ENCODE results near the gene ALDH1B1. TPM values are rescaled to one million over a fixed set of nuclear protein-coding genes. Genes with fewer than 3 reads are reported as not detected.

The ALDH1B1 gene
- total RNA-seq, 1 experiment from 2014 or later = 46.6 TPM

DNA sequence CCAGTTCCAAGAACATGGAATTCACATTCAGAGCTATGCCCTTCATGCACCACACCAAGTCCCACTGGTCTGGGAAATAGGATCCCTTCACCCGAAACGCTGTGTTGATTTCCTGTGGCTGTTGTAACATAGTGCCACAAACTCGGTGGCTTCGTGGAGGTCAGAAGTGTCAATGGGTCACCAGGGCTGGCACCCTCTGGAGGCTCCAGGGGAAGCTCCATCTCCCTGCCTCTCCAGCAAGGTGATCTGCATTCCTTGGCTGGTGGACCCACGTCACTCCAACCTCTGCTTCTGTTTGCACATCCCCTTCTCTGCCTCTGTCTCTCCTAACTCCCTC is 28.9 kb upstream of the ALDH1B1 start:
- no peak overlapping the region for H2AFZ ChIP-seq (ENCODE audit: low read depth, low read length, poor library complexity, severe bottlenecking)
- H3K36me3 ChIP-seq (ENCODE audit: control insufficient read depth in 1 of 2, insufficient read depth in 2 of 2, low read length in 2 of 2) = no peaks in the 10 kb centered on the region
- peaks cover 0 to 5% of the 10 kb centered on the region in 2 experiments; a peak in 2 of 4 replicates for H3K4me1 ChIP-seq (ENCODE audit: control insufficient read depth in 1 of 2, insufficient read depth in 2 of 2, low read length in 2 of 2)
- POLR2A ChIA-PET = no interaction called here
- H3K27ac ChIP-seq (ENCODE audit: low read depth, low read length) = no peak overlapping the region
- H3K9ac ChIP-seq (ENCODE audit: low read length) = no peak overlapping the region
- no peaks in the 10 kb centered on the region for H3K9me2 ChIP-seq (ENCODE audit: insufficient read depth)
- H3K27me3 ChIP-seq (ENCODE audit: insufficient read depth, low read length) = no peaks in the 10 kb centered on the region
- ATAC-seq (no peak), DNase-seq (ENCODE audit: low read depth, low spot score) (no peak)
- no peak overlapping the region for H3K4me3 ChIP-seq (replicated peaks in 1 of 2; ENCODE audit: low read depth in 1 of 2, low read length in 2 of 2)
- TF ChIP-seq EZH2 (IDR thresholded peaks at IDR 0.05) (no peak), SP1 (IDR thresholded peaks at IDR 0.05; ENCODE audit: low read depth) (no peak), TCF7L2 (IDR thresholded peaks at IDR 0.05; ENCODE audit: borderline replicate concordance, extremely low read depth, insufficient read depth, insufficient read length) (no peak), ZFX (IDR thresholded peaks at IDR 0.05) (no peak), RAD21 (IDR thresholded peaks at IDR 0.05; ENCODE audit: low read depth) (no peak), FOSL1 (IDR thresholded peaks at IDR 0.05; ENCODE audit: low read depth) (no peak)
- no TSS peak for BruUV-seq (replicated peaks)
- H3K4me2 ChIP-seq (ENCODE audit: low read length) = peak overlapping the region; percentile 47; the same call in 1 of the 2 replicates
- no peaks in the 10 kb centered on the region for H3K9me3 ChIP-seq (ENCODE audit: control insufficient read depth in 1 of 2, insufficient read depth in 1 of 2, low read depth in 1 of 2, low read length in 2 of 2)
- intact Hi-C loops (cut with micrococcal nuclease) = loop anchor here (1.0 to 5.0 kb wide), 8 partner anchors 201 to 881 kb away; partner anchors contain the start of gene SLC25A51
- H4K20me1 ChIP-seq (ENCODE audit: insufficient read depth) = no peaks in the 10 kb centered on the region
- CTCF ChIA-PET = interaction anchor here (1.5 kb wide), 1 partner anchor 450 kb away, joined by 6 read pairs; no protein-coding TSS in a partner anchor
- RAD21 ChIA-PET (ENCODE audit: low non-redundant PET in 1 of 2, low total read pairs in 2 of 2, uncharacterized antibody in 2 of 2, unreplicated experiment in 2 of 2) = no interaction called here
- no peaks in the 10 kb centered on the region for H3K79me2 ChIP-seq (ENCODE audit: insufficient read depth, low read length)

DNA sequence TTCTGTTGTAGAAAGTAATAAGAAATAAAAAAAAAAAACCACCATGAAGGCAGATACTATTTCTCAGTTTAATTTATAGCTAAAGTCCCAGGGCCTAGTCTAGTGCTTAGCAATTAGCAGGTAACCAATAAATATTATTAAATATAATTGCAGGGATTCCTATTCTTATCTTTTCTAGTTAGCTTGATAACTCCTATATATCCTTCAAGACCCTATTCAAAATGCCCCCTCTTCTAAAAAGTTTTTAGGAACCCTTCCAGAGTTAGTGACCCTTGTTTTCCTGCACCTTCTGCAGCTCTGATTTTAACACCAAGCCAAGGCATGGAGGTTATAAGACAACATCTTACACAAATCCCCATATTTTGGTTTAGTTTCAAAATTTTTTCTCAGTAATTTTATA is 24.6 kb upstream of the ALDH1B1 start:
- Histone ChIP-seq H3K27ac (ENCODE audit: low read depth, low read length) (no peak overlapping the region), H3K9me3 (ENCODE audit: control insufficient read depth in 1 of 2, insufficient read depth in 1 of 2, low read depth in 1 of 2, low read length in 2 of 2) (no peaks in the 10 kb centered on the region), H3K27me3 (ENCODE audit: insufficient read depth, low read length) (no peaks in the 10 kb centered on the region; the same call in 1 of the 2 replicates), H3K79me2 (ENCODE audit: insufficient read depth, low read length) (no peaks in the 10 kb centered on the region), H3K36me3 (ENCODE audit: control insufficient read depth in 1 of 2, insufficient read depth in 2 of 2, low read length in 2 of 2) (no peaks in the 10 kb centered on the region), H2AFZ (ENCODE audit: low read depth, low read length, poor library complexity, severe bottlenecking) (no peak overlapping the region), H4K20me1 (ENCODE audit: insufficient read depth) (no peaks in the 10 kb centered on the region), H3K4me2 (ENCODE audit: low read length) (no peak overlapping the region), H3K4me1 (ENCODE audit: control insufficient read depth in 1 of 2, insufficient read depth in 2 of 2, low read length in 2 of 2) (peaks cover 0 to 5% of the 10 kb centered on the region in 2 experiments; a peak in 2 of 4 replicates), H3K4me3 (replicated peaks in 1 of 2; ENCODE audit: low read depth in 1 of 2, low read length in 2 of 2) (no peak overlapping the region), H3K9ac (ENCODE audit: low read length) (no peak overlapping the region), H3K9me2 (ENCODE audit: insufficient read depth) (no peaks in the 10 kb centered on the region)
- intact Hi-C loops (cut with micrococcal nuclease) = no loop called here
- POLR2A ChIA-PET = no interaction called here
- BruUV-seq (replicated peaks) = no TSS peak
- TF ChIP-seq CEBPB (IDR thresholded peaks at IDR 0.05; ENCODE audit: low read depth) (no peak), ELF1 (IDR thresholded peaks at IDR 0.05; ENCODE audit: borderline replicate concordance, low read depth) (no peak), POLR2AphosphoS5 (IDR thresholded peaks at IDR 0.05; ENCODE audit: low read depth, low read length) (no peak)
- TF ChIP-seq, protein P1, sequence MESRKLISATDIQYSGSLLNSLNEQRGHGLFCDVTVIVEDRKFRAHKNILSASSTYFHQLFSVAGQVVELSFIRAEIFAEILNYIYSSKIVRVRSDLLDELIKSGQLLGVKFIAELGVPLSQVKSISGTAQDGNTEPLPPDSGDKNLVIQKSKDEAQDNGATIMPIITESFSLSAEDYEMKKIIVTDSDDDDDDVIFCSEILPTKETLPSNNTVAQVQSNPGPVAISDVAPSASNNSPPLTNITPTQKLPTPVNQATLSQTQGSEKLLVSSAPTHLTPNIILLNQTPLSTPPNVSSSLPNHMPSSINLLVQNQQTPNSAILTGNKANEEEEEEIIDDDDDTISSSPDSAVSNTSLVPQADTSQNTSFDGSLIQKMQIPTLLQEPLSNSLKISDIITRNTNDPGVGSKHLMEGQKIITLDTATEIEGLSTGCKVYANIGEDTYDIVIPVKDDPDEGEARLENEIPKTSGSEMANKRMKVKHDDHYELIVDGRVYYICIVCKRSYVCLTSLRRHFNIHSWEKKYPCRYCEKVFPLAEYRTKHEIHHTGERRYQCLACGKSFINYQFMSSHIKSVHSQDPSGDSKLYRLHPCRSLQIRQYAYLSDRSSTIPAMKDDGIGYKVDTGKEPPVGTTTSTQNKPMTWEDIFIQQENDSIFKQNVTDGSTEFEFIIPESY (IDR thresholded peaks at IDR 0.05; ENCODE audit: extremely low read depth, insufficient replicate concordance, low read length) = no peak
- TF ChIP-seq, protein P2, sequence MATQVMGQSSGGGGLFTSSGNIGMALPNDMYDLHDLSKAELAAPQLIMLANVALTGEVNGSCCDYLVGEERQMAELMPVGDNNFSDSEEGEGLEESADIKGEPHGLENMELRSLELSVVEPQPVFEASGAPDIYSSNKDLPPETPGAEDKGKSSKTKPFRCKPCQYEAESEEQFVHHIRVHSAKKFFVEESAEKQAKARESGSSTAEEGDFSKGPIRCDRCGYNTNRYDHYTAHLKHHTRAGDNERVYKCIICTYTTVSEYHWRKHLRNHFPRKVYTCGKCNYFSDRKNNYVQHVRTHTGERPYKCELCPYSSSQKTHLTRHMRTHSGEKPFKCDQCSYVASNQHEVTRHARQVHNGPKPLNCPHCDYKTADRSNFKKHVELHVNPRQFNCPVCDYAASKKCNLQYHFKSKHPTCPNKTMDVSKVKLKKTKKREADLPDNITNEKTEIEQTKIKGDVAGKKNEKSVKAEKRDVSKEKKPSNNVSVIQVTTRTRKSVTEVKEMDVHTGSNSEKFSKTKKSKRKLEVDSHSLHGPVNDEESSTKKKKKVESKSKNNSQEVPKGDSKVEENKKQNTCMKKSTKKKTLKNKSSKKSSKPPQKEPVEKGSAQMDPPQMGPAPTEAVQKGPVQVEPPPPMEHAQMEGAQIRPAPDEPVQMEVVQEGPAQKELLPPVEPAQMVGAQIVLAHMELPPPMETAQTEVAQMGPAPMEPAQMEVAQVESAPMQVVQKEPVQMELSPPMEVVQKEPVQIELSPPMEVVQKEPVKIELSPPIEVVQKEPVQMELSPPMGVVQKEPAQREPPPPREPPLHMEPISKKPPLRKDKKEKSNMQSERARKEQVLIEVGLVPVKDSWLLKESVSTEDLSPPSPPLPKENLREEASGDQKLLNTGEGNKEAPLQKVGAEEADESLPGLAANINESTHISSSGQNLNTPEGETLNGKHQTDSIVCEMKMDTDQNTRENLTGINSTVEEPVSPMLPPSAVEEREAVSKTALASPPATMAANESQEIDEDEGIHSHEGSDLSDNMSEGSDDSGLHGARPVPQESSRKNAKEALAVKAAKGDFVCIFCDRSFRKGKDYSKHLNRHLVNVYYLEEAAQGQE (IDR thresholded peaks at IDR 0.05; ENCODE audit: low read depth) = no peak
- TF ChIP-seq, protein P3, sequence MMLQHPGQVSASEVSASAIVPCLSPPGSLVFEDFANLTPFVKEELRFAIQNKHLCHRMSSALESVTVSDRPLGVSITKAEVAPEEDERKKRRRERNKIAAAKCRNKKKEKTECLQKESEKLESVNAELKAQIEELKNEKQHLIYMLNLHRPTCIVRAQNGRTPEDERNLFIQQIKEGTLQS (IDR thresholded peaks at IDR 0.05) = no peak
- ATAC-seq (no peak), DNase-seq (ENCODE audit: low read depth, low spot score) (no peak)
- CTCF ChIA-PET = no interaction called here
- RAD21 ChIA-PET (ENCODE audit: low non-redundant PET in 1 of 2, low total read pairs in 2 of 2, uncharacterized antibody in 2 of 2, unreplicated experiment in 2 of 2) = no interaction called here

Measured in HCT116 (cell line).